Trophoblast cell (in vitro differentiated cells and primary cell): ENCODE results near the gene BABAM2.

Experiments
- DNase-seq, 2 donors: peaks; one replicate each; pipeline ENCODE4 v3.0.0-alpha.2; 2016
- H2AFZ ChIP-seq: 2 replicates; pipeline ENCODE4 v1.6.1; 2013; ENCODE audit warnings: low read length, moderate library complexity, mild to moderate bottlenecking; ENCODE audit not compliant: insufficient read depth, poor library complexity
- H2AK5ac ChIP-seq: 2 replicates; pipeline ENCODE4 v1.6.1; 2013; ENCODE audit warnings: mild to moderate bottlenecking, low read length
- H2BK120ac ChIP-seq: 2 replicates; pipeline ENCODE4 v1.6.1; 2013; ENCODE audit warnings: low read length, mild to moderate bottlenecking, moderate library complexity; ENCODE audit not compliant: insufficient read depth, poor library complexity
- H2BK12ac ChIP-seq: 2 replicates; pipeline ENCODE4 v1.6.1; 2013; ENCODE audit warnings: mild to moderate bottlenecking, low read length, moderate library complexity
- H2BK5ac ChIP-seq: 2 replicates; pipeline ENCODE4 v1.6.1; 2013; ENCODE audit warnings: low read length, low read depth, moderate library complexity, mild to moderate bottlenecking; ENCODE audit not compliant: poor library complexity
- H3K14ac ChIP-seq: 2 replicates; pipeline ENCODE4 v1.6.1; 2013; ENCODE audit warnings: mild to moderate bottlenecking, low read length
- H3K18ac ChIP-seq: 2 replicates; pipeline ENCODE4 v1.6.1; 2013; ENCODE audit warnings: mild to moderate bottlenecking, low read length
- H3K23ac ChIP-seq: 2 replicates; pipeline ENCODE4 v1.6.1; 2013; ENCODE audit warnings: low read length
- H3K27ac ChIP-seq: 2 replicates; pipeline ENCODE4 v1.5.1; 2013; ENCODE audit warnings: low read depth, mild to moderate bottlenecking, inconsistent platforms, low read length, moderate library complexity
- H3K27me3 ChIP-seq: 2 replicates; pipeline ENCODE4 v1.6.1; 2013; ENCODE audit warnings: inconsistent platforms, mild to moderate bottlenecking, low read length, moderate library complexity; ENCODE audit not compliant: insufficient read depth
- H3K36me3 ChIP-seq, 2 experiments: 1 replicate in 1 of 2; 2 replicates in 1 of 2; pipeline ENCODE4 v1.6.1; 2013; ENCODE audit warnings: low read length in 2 of 2, mild to moderate bottlenecking in 2 of 2, moderate library complexity in 1 of 2; ENCODE audit not compliant: insufficient read depth in 2 of 2, control insufficient read depth in 1 of 2
- H3K4ac ChIP-seq: 2 replicates; pipeline ENCODE4 v1.6.1; 2013; ENCODE audit warnings: low read depth, mild to moderate bottlenecking, low read length, moderate library complexity
- H3K4me1 ChIP-seq, 2 experiments: 1 replicate in 1 of 2; 2 replicates in 1 of 2; pipeline ENCODE4 v1.6.1; 2013; ENCODE audit warnings: low read length in 2 of 2, mild to moderate bottlenecking in 2 of 2, moderate library complexity in 1 of 2; ENCODE audit not compliant: insufficient read depth in 2 of 2, control insufficient read depth in 1 of 2
- H3K4me2 ChIP-seq: 2 replicates; pipeline ENCODE4 v1.6.1; 2013; ENCODE audit warnings: inconsistent platforms, mild to moderate bottlenecking, low read length, moderate library complexity
- H3K4me3 ChIP-seq: 2 replicates; pipeline ENCODE4 v1.5.1; 2013; ENCODE audit warnings: mild to moderate bottlenecking, low read depth, low read length, inconsistent platforms
- H3K79me1 ChIP-seq: one replicate; pipeline ENCODE4 v1.6.1; 2013; ENCODE audit warnings: low read length
- H3K79me2 ChIP-seq: 2 replicates; pipeline ENCODE4 v1.6.1; 2013; ENCODE audit warnings: low read length, mild to moderate bottlenecking; ENCODE audit not compliant: control insufficient read depth, insufficient read depth, poor library complexity
- H3K9ac ChIP-seq: 2 replicates; pipeline ENCODE4 v1.6.1; 2013; ENCODE audit warnings: mild to moderate bottlenecking, low read length
- H3K9me3 ChIP-seq: 2 replicates; pipeline ENCODE4 v1.6.1; 2013; ENCODE audit warnings: low read depth, mild to moderate bottlenecking, control low read depth, inconsistent platforms, low read length; ENCODE audit not compliant: insufficient read depth
- H4K12ac ChIP-seq: 2 replicates; pipeline ENCODE4 v1.6.1; 2013; ENCODE audit warnings: low read depth, mild to moderate bottlenecking, low read length, moderate library complexity
- H4K8ac ChIP-seq: 2 replicates; pipeline ENCODE4 v1.6.1; 2013; ENCODE audit warnings: low read depth, mild to moderate bottlenecking, low read length, moderate library complexity
- H4K91ac ChIP-seq: one replicate; pipeline ENCODE4 v1.6.1; 2013; ENCODE audit warnings: low read depth, mild to moderate bottlenecking, low read length, moderate library complexity
- WGBS: extraction: QIAGEN DNeasy Blood & Tissue Kit; methylation state at CpG from one replicate; pipeline ENCODE4 v1.1.7; 2013; ENCODE audit warnings: missing lambda C conversion rate; ENCODE audit not compliant: insufficient read length, insufficient coverage; ENCODE audit errors: extremely low coverage; 5-methylcytosine and 5-hydroxymethylcytosine counted together

Gene BABAM2

DNA sequence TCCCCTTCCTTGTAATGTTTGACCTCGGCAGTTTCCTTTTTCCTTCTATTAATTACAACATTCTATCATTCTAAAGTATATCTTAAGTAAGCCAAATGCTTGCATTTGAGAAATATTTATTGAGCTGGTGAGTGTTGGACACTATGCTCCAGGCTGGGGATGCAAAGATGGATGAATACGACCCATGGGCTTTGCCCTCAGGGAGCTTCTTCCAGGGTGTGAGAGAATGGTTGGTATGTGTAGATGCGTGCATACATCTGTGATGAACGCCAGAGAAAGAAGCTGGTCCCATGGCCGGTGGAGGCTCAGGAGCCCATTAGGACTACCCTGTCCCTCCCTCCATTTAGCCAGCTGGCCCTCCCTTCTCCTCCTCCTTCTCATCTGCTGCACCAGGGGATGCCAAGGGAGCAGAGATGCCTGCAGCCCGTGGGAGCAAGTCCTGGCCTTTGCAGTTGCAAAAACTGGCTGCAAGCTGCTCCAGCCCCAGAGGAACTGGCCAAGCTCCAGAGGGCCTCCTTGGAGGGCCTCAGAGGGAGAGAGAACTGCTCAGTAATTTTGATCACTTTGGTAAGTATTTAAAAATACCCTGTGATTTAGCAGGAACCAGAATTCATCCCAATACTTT is 436.5 kb downstream of the BABAM2 start:
- Histone ChIP-seq H3K4me2 (no peak overlapping the region), H3K4ac (no peak overlapping the region), H3K4me3 (no peak overlapping the region), H3K9ac (no peak overlapping the region), H3K14ac (no peak overlapping the region), H4K8ac (no peak overlapping the region), H3K27ac (no peak overlapping the region), H3K4me1 (peaks cover 12 to 13% of the 10 kb centered on the region in 2 experiments), H2BK5ac (no peak overlapping the region), H4K91ac (no peak overlapping the region), H2AFZ (no peak overlapping the region), H3K18ac (no peak overlapping the region), H3K36me3 (no peaks in the 10 kb centered on the region), H3K9me3 (no peaks in the 10 kb centered on the region), H3K23ac (no peak overlapping the region), H4K12ac (no peak overlapping the region), H2AK5ac (no peak overlapping the region), H2BK120ac (no peak overlapping the region), H3K79me1 (no peaks in the 10 kb centered on the region), H3K79me2 (no peaks in the 10 kb centered on the region), H2BK12ac (no peak overlapping the region), H3K27me3 (no peaks in the 10 kb centered on the region)
- DNase-seq, result peak; percentile 84 to 95
- no CpG with 5 or more reads among the region's 6 CpGs for WGBS

DNA sequence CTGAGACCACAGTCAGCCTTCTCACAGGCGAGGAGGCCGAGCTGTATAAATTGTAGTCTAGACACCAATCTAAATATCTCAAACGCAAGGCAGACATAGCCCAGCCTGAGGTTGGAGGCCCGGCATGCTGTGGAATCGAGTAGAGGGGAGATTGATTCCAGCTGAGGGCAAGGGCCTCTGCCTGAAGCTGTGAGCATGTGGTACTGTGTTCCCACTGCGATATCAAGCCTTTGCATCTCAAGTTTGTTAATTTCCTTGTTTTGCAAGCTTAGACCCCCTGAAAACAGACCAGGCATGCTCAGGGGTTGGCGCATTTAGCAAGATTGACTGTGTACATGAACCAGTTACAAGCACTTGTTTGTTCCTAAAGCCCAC is 437.0 kb downstream of the BABAM2 start:
- Histone ChIP-seq H3K18ac (no peak overlapping the region), H3K27ac (no peak overlapping the region), H3K4me2 (no peak overlapping the region), H4K91ac (no peak overlapping the region), H3K79me1 (no peaks in the 10 kb centered on the region), H4K8ac (no peak overlapping the region), H3K27me3 (no peaks in the 10 kb centered on the region), H2BK12ac (no peak overlapping the region), H3K79me2 (no peaks in the 10 kb centered on the region), H3K4me3 (no peak overlapping the region), H2AK5ac (no peak overlapping the region), H3K23ac (no peak overlapping the region), H2AFZ (no peak overlapping the region), H3K14ac (no peak overlapping the region), H3K9ac (no peak overlapping the region), H4K12ac (no peak overlapping the region), H2BK5ac (no peak overlapping the region), H3K36me3 (no peaks in the 10 kb centered on the region), H3K9me3 (no peaks in the 10 kb centered on the region), H3K4me1 (peaks cover 7 to 10% of the 10 kb centered on the region in 2 experiments), H2BK120ac (no peak overlapping the region), H3K4ac (no peak overlapping the region)
- no CpG with 5 or more reads among the region's 7 CpGs for WGBS
- DNase-seq, result no peak

DNA sequence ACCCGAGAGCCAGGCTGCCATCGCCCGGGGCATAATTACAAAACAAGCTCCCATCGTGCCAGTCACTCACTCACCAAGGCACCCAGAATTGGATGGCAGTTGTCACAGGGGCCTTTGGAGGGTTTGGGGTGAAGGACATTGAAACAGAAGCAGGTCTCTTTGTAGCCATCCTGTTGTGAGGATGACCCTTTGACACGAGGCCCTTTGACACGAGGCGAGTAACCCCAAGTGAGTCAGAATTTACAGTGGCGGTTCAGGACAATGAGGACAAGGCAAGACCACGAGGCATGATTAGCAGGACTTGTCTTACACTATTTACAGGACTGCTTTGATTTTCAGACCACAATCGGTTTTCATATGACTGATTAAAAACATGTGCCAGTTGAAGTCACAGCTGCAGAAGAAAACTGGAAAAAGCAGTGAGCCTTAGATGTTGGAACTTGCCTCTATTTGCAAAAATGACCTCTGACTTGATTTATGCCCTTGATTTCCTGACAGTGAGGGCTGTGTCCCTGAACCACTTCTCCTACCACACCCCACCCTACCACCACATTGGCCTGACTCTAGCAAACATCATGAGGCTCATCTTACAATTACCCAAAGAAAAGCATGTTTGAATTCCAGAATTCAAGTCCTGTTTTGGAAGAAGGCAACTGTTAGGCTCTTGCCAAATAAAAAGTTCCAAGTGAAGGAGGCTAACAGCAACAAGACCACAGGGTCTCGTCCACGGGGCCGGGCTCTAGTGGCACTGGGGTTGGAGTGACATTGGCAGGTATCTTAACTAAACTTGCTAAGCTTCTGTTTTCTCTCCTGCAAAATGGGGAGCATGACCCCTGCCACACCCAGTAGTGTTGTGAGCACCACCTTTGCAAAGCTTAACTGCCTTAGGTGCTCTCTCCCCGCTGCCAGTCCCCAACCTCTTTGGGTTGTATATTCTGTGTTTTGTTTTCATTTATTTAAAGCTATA is 437.7 kb downstream of the BABAM2 start:
- no peak overlapping the region for H3K14ac ChIP-seq
- no peak overlapping the region for H2BK12ac ChIP-seq
- no peak overlapping the region for H2AK5ac ChIP-seq
- H3K4me3 ChIP-seq, result no peak overlapping the region
- H3K36me3 ChIP-seq, result no peaks in the 10 kb centered on the region
- H4K8ac ChIP-seq, result no peak overlapping the region
- no peak overlapping the region for H3K9ac ChIP-seq
- no peak overlapping the region for H3K4me2 ChIP-seq
- no peaks in the 10 kb centered on the region for H3K9me3 ChIP-seq
- no peak overlapping the region for H2BK5ac ChIP-seq
- H3K27ac ChIP-seq, result no peak overlapping the region
- H3K79me1 ChIP-seq, result no peaks in the 10 kb centered on the region
- no peak overlapping the region for H4K12ac ChIP-seq
- no peak overlapping the region for H3K4ac ChIP-seq
- no peak overlapping the region for H2BK120ac ChIP-seq
- H4K91ac ChIP-seq, result no peak overlapping the region
- no peak overlapping the region for H3K23ac ChIP-seq
- no peak overlapping the region for H2AFZ ChIP-seq
- no peak overlapping the region for H3K18ac ChIP-seq
- no peaks in the 10 kb centered on the region for H3K79me2 ChIP-seq
- WGBS, result no CpG with 5 or more reads among the region's 14 CpGs
- H3K27me3 ChIP-seq, result no peaks in the 10 kb centered on the region
- peaks cover 3 to 8% of the 10 kb centered on the region in 2 experiments for H3K4me1 ChIP-seq
- no peak for DNase-seq

DNA sequence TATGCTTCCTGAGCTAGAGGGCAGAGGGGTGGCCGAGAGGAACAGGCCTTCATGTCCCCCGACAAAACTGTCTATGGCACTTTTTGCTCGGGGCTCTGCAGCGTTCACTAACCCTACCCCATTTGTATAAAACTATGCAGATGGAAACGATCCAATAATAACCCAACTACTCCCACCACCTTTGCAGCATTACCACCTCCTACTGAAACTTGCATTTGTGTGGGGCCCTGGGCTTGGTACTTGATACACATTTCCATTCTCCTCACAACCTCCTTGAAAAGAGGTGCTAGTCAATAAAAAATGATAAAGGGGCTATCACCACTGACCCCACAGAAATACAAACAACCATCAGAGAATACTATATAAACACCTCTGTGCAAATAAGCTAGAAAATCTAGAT is 438.7 kb downstream of the BABAM2 start:
- no peak overlapping the region for H3K4me3 ChIP-seq
- H3K79me1 ChIP-seq, result no peaks in the 10 kb centered on the region
- H2BK5ac ChIP-seq, result no peak overlapping the region
- H2BK12ac ChIP-seq, result no peak overlapping the region
- H3K4me2 ChIP-seq, result no peak overlapping the region
- H3K27ac ChIP-seq, result no peak overlapping the region
- WGBS, result no CpG with 5 or more reads among the region's 5 CpGs
- H4K8ac ChIP-seq, result no peak overlapping the region
- peaks cover 3 to 12% of the 10 kb centered on the region in 2 experiments for H3K4me1 ChIP-seq
- no peaks in the 10 kb centered on the region for H3K79me2 ChIP-seq
- no peak overlapping the region for H2BK120ac ChIP-seq
- no peak overlapping the region for H4K12ac ChIP-seq
- no peak overlapping the region for H3K14ac ChIP-seq
- no peak overlapping the region for H3K18ac ChIP-seq
- H2AK5ac ChIP-seq, result no peak overlapping the region
- no peaks in the 10 kb centered on the region for H3K9me3 ChIP-seq
- DNase-seq, result no peak
- no peak overlapping the region for H3K23ac ChIP-seq
- no peak overlapping the region for H2AFZ ChIP-seq
- H3K27me3 ChIP-seq, result no peaks in the 10 kb centered on the region
- no peak overlapping the region for H3K4ac ChIP-seq
- H4K91ac ChIP-seq, result no peak overlapping the region
- no peaks in the 10 kb centered on the region for H3K36me3 ChIP-seq
- no peak overlapping the region for H3K9ac ChIP-seq
